H9 (cell line): Measurements from ENCODE around the gene FHL1. TPM values are rescaled to one million over a fixed set of nuclear protein-coding genes. Genes with fewer than 3 reads are reported as not detected.

Source experiments
- DNase-seq: peaks from one replicate; pipeline ENCODE4 v3.0.0-alpha.2; 2017
- H2AFZ ChIP-seq: one replicate; pipeline ENCODE4 v1.6.1; 2013; ENCODE audit warnings: mild to moderate bottlenecking, low read length, control low read depth, moderate library complexity
- H2AK5ac ChIP-seq: 2 replicates; pipeline ENCODE4 v1.6.1; 2013; ENCODE audit warnings: low read length, control low read depth, mixed read lengths; ENCODE audit not compliant: insufficient read length
- H2BK120ac ChIP-seq: one replicate; pipeline ENCODE4 v1.6.1; 2013; ENCODE audit warnings: low read depth, mild to moderate bottlenecking, low read length, control low read depth, inconsistent platforms; ENCODE audit not compliant: poor library complexity, severe bottlenecking
- H2BK12ac ChIP-seq: 2 replicates; pipeline ENCODE4 v1.6.1; 2013; ENCODE audit warnings: low read length, control low read depth, mixed read lengths, low read depth; ENCODE audit not compliant: insufficient read length
- H2BK15ac ChIP-seq: 2 replicates; pipeline ENCODE4 v1.6.1; 2013; ENCODE audit warnings: low read depth, low read length, control low read depth
- H2BK20ac ChIP-seq: one replicate; pipeline ENCODE4 v1.6.1; 2013; ENCODE audit warnings: low read depth, mild to moderate bottlenecking, low read length, control low read depth, inconsistent platforms; ENCODE audit not compliant: poor library complexity, severe bottlenecking
- H2BK5ac ChIP-seq: 2 replicates; pipeline ENCODE4 v1.6.1; 2013; ENCODE audit warnings: low read length, control low read depth, mixed read lengths; ENCODE audit not compliant: insufficient read length
- H3K14ac ChIP-seq: 2 replicates; pipeline ENCODE4 v1.6.1; 2013; ENCODE audit warnings: low read length, control low read depth; ENCODE audit not compliant: insufficient read depth
- H3K18ac ChIP-seq: 2 replicates; pipeline ENCODE4 v1.6.1; 2013; ENCODE audit warnings: low read depth, mild to moderate bottlenecking, mixed read lengths, low read length, control low read depth; ENCODE audit not compliant: insufficient read length
- H3K23ac ChIP-seq: 2 replicates; pipeline ENCODE4 v1.6.1; 2013; ENCODE audit warnings: low read length, control low read depth, mixed read lengths, low read depth; ENCODE audit not compliant: insufficient read length
- H3K23me2 ChIP-seq: 2 replicates; pipeline ENCODE4 v1.6.1; 2013; ENCODE audit warnings: low read depth, mild to moderate bottlenecking, mixed read lengths, low read length, control low read depth; ENCODE audit not compliant: insufficient read length, poor library complexity, severe bottlenecking
- H3K27ac ChIP-seq: 2 replicates; pipeline ENCODE4 v1.5.1; 2013; ENCODE audit warnings: low read length, control low read depth, mixed read lengths, low read depth; ENCODE audit not compliant: insufficient read length
- H3K27me3 ChIP-seq: 2 replicates; pipeline ENCODE4 v1.6.1; 2013; ENCODE audit warnings: low read length, control low read depth, inconsistent platforms; ENCODE audit not compliant: insufficient read depth
- H3K4ac ChIP-seq: 2 replicates; pipeline ENCODE4 v1.6.1; 2013; ENCODE audit warnings: low read depth, mild to moderate bottlenecking, control low read depth, inconsistent platforms, low read length, moderate library complexity
- H3K4me1 ChIP-seq: 2 replicates; pipeline ENCODE4 v1.6.1; 2013; ENCODE audit warnings: low read length, control low read depth, inconsistent platforms; ENCODE audit not compliant: insufficient read depth
- H3K4me2 ChIP-seq: 2 replicates; pipeline ENCODE4 v1.6.1; 2013; ENCODE audit warnings: low read length, control low read depth, mixed read lengths; ENCODE audit not compliant: insufficient read length, insufficient read depth
- H3K56ac ChIP-seq: 2 replicates; pipeline ENCODE4 v1.6.1; 2013; ENCODE audit warnings: low read depth, mild to moderate bottlenecking, mixed read lengths, low read length, control low read depth; ENCODE audit not compliant: insufficient read length
- H3K79me1 ChIP-seq: 2 replicates; pipeline ENCODE4 v1.6.1; 2013; ENCODE audit warnings: low read depth, mild to moderate bottlenecking, moderate library complexity, low read length, control low read depth, inconsistent platforms; ENCODE audit not compliant: insufficient read depth, poor library complexity, severe bottlenecking
- H3K79me2 ChIP-seq: 2 replicates; pipeline ENCODE4 v1.6.1; 2013; ENCODE audit warnings: low read length, control low read depth, inconsistent platforms; ENCODE audit not compliant: insufficient read depth
- H3K9ac ChIP-seq: 2 replicates; pipeline ENCODE4 v1.6.1; 2013; ENCODE audit warnings: low read length, control low read depth, mixed read lengths; ENCODE audit not compliant: insufficient read length; ENCODE audit errors: extremely low read depth
- H3K9me3 ChIP-seq: one replicate; pipeline ENCODE4 v1.6.1; 2013; ENCODE audit warnings: low read depth, low read length, inconsistent platforms; ENCODE audit not compliant: control insufficient read depth
- H3T11ph ChIP-seq: one replicate; pipeline ENCODE4 v1.6.1; 2013; ENCODE audit warnings: mild to moderate bottlenecking, low read length, control low read depth, inconsistent platforms
- H4K20me1 ChIP-seq: one replicate; pipeline ENCODE4 v1.6.1; 2013; ENCODE audit not compliant: control insufficient read depth, insufficient read length, insufficient read depth
- H4K5ac ChIP-seq: 2 replicates; pipeline ENCODE4 v1.6.1; 2013; ENCODE audit warnings: low read depth, mild to moderate bottlenecking, mixed read lengths, low read length, control low read depth; ENCODE audit not compliant: insufficient read length
- H4K8ac ChIP-seq: replicated peaks from 2 replicates; pipeline ENCODE4 v1.6.1; 2013; ENCODE audit warnings: low read length, control low read depth, mixed read lengths, low read depth; ENCODE audit not compliant: insufficient read length
- H4K91ac ChIP-seq: 2 replicates; pipeline ENCODE4 v1.6.1; 2013; ENCODE audit warnings: low read depth, mild to moderate bottlenecking, moderate library complexity, mixed read lengths, low read length, control low read depth; ENCODE audit not compliant: insufficient read length
- H3K27ac Mint-ChIP-seq, 3 experiments: 2 replicates in 2 of 3; 3 replicates in 1 of 3; pipeline ENCODE4 v1.8.0; 2020 to 2021; ENCODE audit warnings: mixed read lengths in 3 of 3, mild to moderate bottlenecking in 1 of 3, moderate library complexity in 1 of 3
- H3K27me3 Mint-ChIP-seq: 2 replicates; pipeline ENCODE4 v1.8.0; 2021; ENCODE audit warnings: low read depth, mild to moderate bottlenecking, moderate library complexity, mixed read lengths
- H3K36me3 Mint-ChIP-seq, 3 experiments: 2 replicates in 2 of 3; 3 replicates in 1 of 3; pipeline ENCODE4 v1.8.0; 2020 to 2021; ENCODE audit warnings: low read depth in 3 of 3, mixed read lengths in 3 of 3; ENCODE audit not compliant: insufficient read depth in 1 of 3
- H3K4me1 Mint-ChIP-seq, 2 experiments: 2 replicates each; pipeline ENCODE4 v1.8.0; 2020; ENCODE audit warnings: mixed read lengths in 2 of 2
- H3K4me3 Mint-ChIP-seq, 2 experiments: 2 replicates in 1 of 2; 3 replicates in 1 of 2; pipeline ENCODE4 v1.8.0; 2020 to 2021; ENCODE audit warnings: mild to moderate bottlenecking in 2 of 2, mixed read lengths in 2 of 2, moderate library complexity in 1 of 2
- H3K9me3 Mint-ChIP-seq, 2 experiments: 2 replicates in 1 of 2; 3 replicates in 1 of 2; pipeline ENCODE4 v1.8.0; 2020; ENCODE audit warnings: mild to moderate bottlenecking in 2 of 2, mixed read lengths in 2 of 2, moderate library complexity in 1 of 2
- total RNA-seq: library from RNA; stranded (reverse); gene quantifications from 2 replicates; pipeline ENCODE4 v1.2.1, GENCODE V29; 2021
- TF ChIP-seq, protein P1 (sequence below): fragments of 200-600 bp; sonication (generic); conservative IDR thresholded peaks from 3 replicates; pipeline ENCODE4 v1.8.0; 2021; ENCODE audit warnings: antibody characterized with exemption, mild to moderate bottlenecking

The FHL1 gene
- total RNA-seq, 1 experiment from 2014 or later = 20.0 TPM

DNA sequence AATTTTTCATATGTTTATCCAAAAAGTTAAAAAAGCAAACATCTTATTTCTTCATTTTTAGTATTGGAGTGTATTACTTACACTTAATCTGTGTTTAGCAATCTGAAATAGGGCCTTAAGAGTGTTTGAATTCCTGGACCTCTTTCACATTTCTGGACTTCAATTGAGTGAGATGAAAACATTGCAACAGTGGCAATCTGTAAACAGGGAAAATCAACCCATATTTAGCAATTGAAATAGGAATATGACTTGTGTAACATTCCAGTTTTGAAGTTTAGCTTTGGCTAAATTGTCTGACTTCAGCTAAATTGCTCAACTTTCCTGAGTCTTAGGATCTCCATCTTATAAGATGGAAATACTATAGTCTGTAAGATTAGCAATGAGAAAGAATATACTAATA lies 34.6 kb upstream of the FHL1 start:
- Histone ChIP-seq H3K4me1 (no peaks in the 10 kb centered on the region), H3K27me3 (no peaks in the 10 kb centered on the region), H2BK5ac (no peak overlapping the region), H3K23me2 (no peaks in the 10 kb centered on the region), H3K9me3 (peaks cover 36% of the 10 kb centered on the region), H3K4ac (no peak overlapping the region), H3K56ac (no peak overlapping the region), H3K23ac (no peak overlapping the region), H2BK12ac (no peak overlapping the region), H3K9ac (no peak overlapping the region), H4K8ac (no peak overlapping the region), H3K18ac (no peak overlapping the region), H3K79me2 (no peaks in the 10 kb centered on the region), H2BK20ac (no peak overlapping the region), H3K79me1 (no peaks in the 10 kb centered on the region), H3K4me2 (no peak overlapping the region), H3T11ph (no peak overlapping the region), H4K20me1 (no peaks in the 10 kb centered on the region), H2AK5ac (no peak overlapping the region), H2BK15ac (no peak overlapping the region), H4K91ac (no peak overlapping the region), H2AFZ (no peak overlapping the region), H3K27ac (no peak overlapping the region), H4K5ac (no peak overlapping the region), H3K14ac (no peak overlapping the region), H2BK120ac (no peak overlapping the region)
- H3K27ac Mint-ChIP-seq = no peak overlapping the region
- H3K4me1 Mint-ChIP-seq = no peaks in the 10 kb centered on the region
- no peak overlapping the region for H3K4me3 Mint-ChIP-seq
- TF ChIP-seq, protein P1, sequence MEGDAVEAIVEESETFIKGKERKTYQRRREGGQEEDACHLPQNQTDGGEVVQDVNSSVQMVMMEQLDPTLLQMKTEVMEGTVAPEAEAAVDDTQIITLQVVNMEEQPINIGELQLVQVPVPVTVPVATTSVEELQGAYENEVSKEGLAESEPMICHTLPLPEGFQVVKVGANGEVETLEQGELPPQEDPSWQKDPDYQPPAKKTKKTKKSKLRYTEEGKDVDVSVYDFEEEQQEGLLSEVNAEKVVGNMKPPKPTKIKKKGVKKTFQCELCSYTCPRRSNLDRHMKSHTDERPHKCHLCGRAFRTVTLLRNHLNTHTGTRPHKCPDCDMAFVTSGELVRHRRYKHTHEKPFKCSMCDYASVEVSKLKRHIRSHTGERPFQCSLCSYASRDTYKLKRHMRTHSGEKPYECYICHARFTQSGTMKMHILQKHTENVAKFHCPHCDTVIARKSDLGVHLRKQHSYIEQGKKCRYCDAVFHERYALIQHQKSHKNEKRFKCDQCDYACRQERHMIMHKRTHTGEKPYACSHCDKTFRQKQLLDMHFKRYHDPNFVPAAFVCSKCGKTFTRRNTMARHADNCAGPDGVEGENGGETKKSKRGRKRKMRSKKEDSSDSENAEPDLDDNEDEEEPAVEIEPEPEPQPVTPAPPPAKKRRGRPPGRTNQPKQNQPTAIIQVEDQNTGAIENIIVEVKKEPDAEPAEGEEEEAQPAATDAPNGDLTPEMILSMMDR = no peak
- peaks cover 61 to 65% of the 10 kb centered on the region in 2 experiments for H3K9me3 Mint-ChIP-seq
- H3K27me3 Mint-ChIP-seq = peaks cover 9% of the 10 kb centered on the region
- peaks cover 3 to 9% (median 6%) of the 10 kb centered on the region in 3 experiments; a peak in 5 of 7 replicates for H3K36me3 Mint-ChIP-seq
- DNase-seq = no peak
